HG03280 (cell line): Measurements from ENCODE around the gene MYOZ3.

Source experiments
- ATAC-seq: cut with Tn5 transposase; IDR thresholded peaks from one replicate; pipeline ENCODE4 v1.9.1; 2021; ENCODE audit warnings: mild to moderate bottlenecking, moderate library complexity; ENCODE audit not compliant: unreplicated experiment

The MYOZ3 gene

GRCh38 chr5:150658699-150659265, 2.3 kb upstream of the MYOZ3 start:
- no peak for ATAC-seq

- ATAC-seq, result no peak
Observed at GRCh38 chr5:150659360-150660107, 1.5 kb upstream of the MYOZ3 start.

GRCh38 chr5:150660108-150660831, 781 bp upstream of the MYOZ3 start:
- ATAC-seq, result no peak

- ATAC-seq, result no peak
Observed at GRCh38 chr5:150661821-150662596, 958 bp downstream of the MYOZ3 start.

GRCh38 chr5:150662731-150663516, 1.9 kb downstream of the MYOZ3 start:
- ATAC-seq, result no peak

GRCh38 chr5:150663936-150664335, 2.9 kb downstream of the MYOZ3 start:
- ATAC-seq, result no peak

GRCh38 chr5:150665044-150665443, 4.0 kb downstream of the MYOZ3 start:
- no peak for ATAC-seq

- ATAC-seq, result no peak
Observed at GRCh38 chr5:150670275-150670947, 9.4 kb downstream of the MYOZ3 start.

GRCh38 chr5:150670948-150671310, 9.9 kb downstream of the MYOZ3 start:
- no peak for ATAC-seq

- ATAC-seq, result no peak
Observed at GRCh38 chr5:150671509-150672236, 10.6 kb downstream of the MYOZ3 start.

GRCh38 chr5:150672237-150672883, 11.3 kb downstream of the MYOZ3 start:
- ATAC-seq, result no peak

- ATAC-seq, result no peak
Observed at GRCh38 chr5:150672884-150673275, 11.8 kb downstream of the MYOZ3 start.

- no peak for ATAC-seq
Observed at GRCh38 chr5:150674341-150674821, 13.3 kb downstream of the MYOZ3 start.

GRCh38 chr5:150675069-150675468, 14.0 kb downstream of the MYOZ3 start:
- no peak for ATAC-seq

- ATAC-seq, result no peak
Observed at GRCh38 chr5:150676578-150676977, 15.5 kb downstream of the MYOZ3 start.

GRCh38 chr5:150689120-150689519, 28.1 kb downstream of the MYOZ3 start:
- ATAC-seq, result no peak

GRCh38 chr5:150690760-150691159, 29.7 kb downstream of the MYOZ3 start:
- no peak for ATAC-seq

GRCh38 chr5:150692276-150692675, 31.2 kb downstream of the MYOZ3 start:
- ATAC-seq, result no peak

- no peak for ATAC-seq
Observed at GRCh38 chr5:150694612-150695011, 33.6 kb downstream of the MYOZ3 start.
